Measurements from ENCODE around the gene CMBL. TPM values are rescaled to one million over a fixed set of nuclear protein-coding genes. Genes with fewer than 3 reads are reported as not detected.
A peak's percentile ranks its signal among the peaks of the same experiment; 100 is the strongest.
"Not testable (repeated sequence)": the region's sequence is repeated elsewhere in the genome, so short reads cannot be mapped to it uniquely, and the experiment has no call there.

The CMBL gene
- total RNA-seq, 1 donor from 2014 or later: 116 TPM

- ATAC-seq (no peak), DNase-seq (ENCODE audit: low spot score) (no peak)
Observed at GRCh38 chr5:10262121-10262774, 45.5 kb downstream of the CMBL start.

GRCh38 chr5:10261065-10261464 is 46.6 kb downstream of the CMBL start:
- ATAC-seq (peak; percentile 36), DNase-seq (ENCODE audit: low spot score) (no peak)

GRCh38 chr5:10259899-10260298 is 47.8 kb downstream of the CMBL start:
- ATAC-seq (no peak), DNase-seq (ENCODE audit: low spot score) (no peak)

GRCh38 chr5:10257870-10258269 is 49.8 kb downstream of the CMBL start:
- peak; percentile 53 for ATAC-seq

GRCh38 chr5:10254686-10255085 is 53.0 kb downstream of the CMBL start:
- ATAC-seq (no peak), DNase-seq (ENCODE audit: low spot score) (no peak)

More at GRCh38 chr5:10257870-10258269, 49.8 kb downstream of the CMBL start:
- DNase-seq (ENCODE audit: low spot score): no peak

- ATAC-seq: no peak
- DNase-seq (ENCODE audit: low spot score): no peak
Observed at GRCh38 chr5:10253390-10253789, 54.3 kb downstream of the CMBL start.

GRCh38 chr5:10251405-10251804 is 56.3 kb downstream of the CMBL start:
- DNase-seq (ENCODE audit: low spot score): no peak
- no peak for ATAC-seq

- no peak for DNase-seq (ENCODE audit: low spot score)
- ATAC-seq: no peak
Observed at GRCh38 chr5:10250806-10251276, 56.9 kb downstream of the CMBL start.

GRCh38 chr5:10249948-10250805 is 57.5 kb downstream of the CMBL start, which contains the start of gene CCT5:
TSS of gene CCT5 (plus strand) at chr5:10250280. CDS start at chr5:10250341, 61 bp downstream.
- DNase-seq (ENCODE audit: low spot score) (peak; percentile 95), ATAC-seq (peak; percentile 87)

GRCh38 chr5:10248378-10249260 is 59.1 kb downstream of the CMBL start:
- DNase-seq (ENCODE audit: low spot score) (no peak), ATAC-seq (no peak)

- DNase-seq (ENCODE audit: low spot score); ATAC-seq: not testable (repeated sequence)
Observed at GRCh38 chr5:10247217-10247616, 60.5 kb downstream of the CMBL start.

GRCh38 chr5:10246761-10247160 is 60.9 kb downstream of the CMBL start:
- no peak for ATAC-seq
- no peak for DNase-seq (ENCODE audit: low spot score)

- no peak for ATAC-seq
Observed at GRCh38 chr5:10244342-10244944, 63.3 kb downstream of the CMBL start.

GRCh38 chr5:10243660-10244240 is 64.0 kb downstream of the CMBL start:
- ATAC-seq (no peak), DNase-seq (ENCODE audit: low spot score) (no peak)

More at GRCh38 chr5:10244342-10244944, 63.3 kb downstream of the CMBL start:
- no peak for DNase-seq (ENCODE audit: low spot score)

- DNase-seq (ENCODE audit: low spot score): no peak
- ATAC-seq: no peak
Observed at GRCh38 chr5:10235350-10235749, 72.4 kb downstream of the CMBL start.

GRCh38 chr5:10233505-10233904 is 74.2 kb downstream of the CMBL start:
- DNase-seq (ENCODE audit: low spot score): no peak
- no peak for ATAC-seq

GRCh38 chr5:10233011-10233410 is 74.7 kb downstream of the CMBL start:
- no peak for ATAC-seq
- no peak for DNase-seq (ENCODE audit: low spot score)

GRCh38 chr5:10232386-10232785 is 75.3 kb downstream of the CMBL start:
- ATAC-seq (no peak), DNase-seq (ENCODE audit: low spot score) (no peak)

GRCh38 chr5:10229306-10230048 is 78.2 kb downstream of the CMBL start:
- DNase-seq (ENCODE audit: low spot score) (no peak), ATAC-seq (peak; percentile 73)

Data from left lobe of liver (tissue), 2 donors.